T-cell (primary cell): Measurements from ENCODE around the gene ADARB2. TPM values are rescaled to one million over a fixed set of nuclear protein-coding genes. Genes with fewer than 3 reads are reported as not detected.

Experiments
- ATAC-seq, 4 experiments: fragments of 200-7000 bp in 3 of 4; fragments of 150-1000 bp in 1 of 4; cut with Tn5 transposase; replicated peaks in 1 of 4; 1 replicate in 3 of 4; 2 replicates in 1 of 4; pipeline ENCODE4 v1.10.0; 2021; ENCODE audit warnings: moderate library complexity in 3 of 4, mild to moderate bottlenecking in 2 of 4, moderate number of reproducible peaks in 1 of 4
- CTCF ChIA-PET, 2 donors: fragments of 300-600 bp; sonication (Branson Sonifier 250); formaldehyde crosslinking; loops; one replicate each; lab custom pipeline; 2022; ENCODE audit warnings: antibody characterized with exemption in 2 of 2; lab: Charles Lee
- POLR2A ChIA-PET, 2 donors: fragments of 300-600 bp; sonication (Branson Sonifier 250); formaldehyde crosslinking; loops; one replicate each; lab custom pipeline; 2022; ENCODE audit warnings: antibody characterized with exemption in 2 of 2; lab: Charles Lee
- DNase-seq, 35 experiments: peaks; one replicate each; pipeline versions ENCODE4 v3.0.0 to v3.0.0-alpha.2; 2013 to 2023
- H3K27ac ChIP-seq: one replicate; pipeline ENCODE4 v1.5.1; 2013; ENCODE audit warnings: low read length
- H3K27me3 ChIP-seq, 2 experiments: replicated peaks in 1 of 2; 1 replicate in 1 of 2; 2 replicates in 1 of 2; pipeline versions ENCODE4 v1.6.1 to v1.7.0; 2013; ENCODE audit warnings: low read length in 1 of 2, mixed read lengths in 1 of 2; ENCODE audit not compliant: control insufficient read depth in 2 of 2, insufficient read depth in 2 of 2; ENCODE audit errors: extremely low read depth in 1 of 2
- H3K36me3 ChIP-seq, 2 donors: 1 replicate in 1 of 2; 2 replicates in 1 of 2; pipeline versions ENCODE4 v1.6.1 to v1.7.0; 2013; ENCODE audit warnings: low read length in 1 of 2; ENCODE audit not compliant: control insufficient read depth in 2 of 2, insufficient read depth in 1 of 2; ENCODE audit errors: extremely low read depth in 1 of 2
- H3K4me1 ChIP-seq, 2 experiments: 1 replicate in 1 of 2; 2 replicates in 1 of 2; pipeline versions ENCODE4 v1.6.1 to v1.7.0; 2013; ENCODE audit warnings: low read length in 2 of 2, mixed read lengths in 1 of 2; ENCODE audit not compliant: insufficient read depth in 2 of 2, control insufficient read depth in 1 of 2; ENCODE audit errors: extremely low read depth in 1 of 2
- H3K4me3 ChIP-seq, 2 donors: 1 replicate in 1 of 2; 2 replicates in 1 of 2; pipeline versions ENCODE4 v1.5.1 to v1.7.0; 2013; ENCODE audit warnings: mild to moderate bottlenecking in 2 of 2, low read length in 1 of 2, moderate library complexity in 1 of 2; ENCODE audit not compliant: control insufficient read depth in 1 of 2; ENCODE audit errors: extremely low read depth in 1 of 2
- H3K9me3 ChIP-seq: 2 replicates; pipeline ENCODE4 v1.7.0; 2013
- H3K27ac Mint-ChIP-seq, 2 donors: one replicate each; pipeline ENCODE4 v1.8.0; 2020 to 2021; ENCODE audit warnings: mild to moderate bottlenecking in 2 of 2, mixed read lengths in 2 of 2
- H3K27me3 Mint-ChIP-seq, 2 donors: one replicate each; pipeline ENCODE4 v1.8.0; 2021 to 2022; ENCODE audit warnings: mixed read lengths in 2 of 2
- H3K36me3 Mint-ChIP-seq: one replicate; pipeline ENCODE4 v1.8.0; 2021; ENCODE audit warnings: mixed read lengths
- H3K4me1 Mint-ChIP-seq, 3 donors: one replicate each; pipeline ENCODE4 v1.8.0; 2020 to 2022; ENCODE audit warnings: mixed read lengths in 3 of 3, mild to moderate bottlenecking in 1 of 3
- H3K4me3 Mint-ChIP-seq, 3 donors: one replicate each; pipeline ENCODE4 v1.8.0; 2020 to 2022; ENCODE audit warnings: mild to moderate bottlenecking in 3 of 3, mixed read lengths in 3 of 3, moderate library complexity in 3 of 3
- H3K9me3 Mint-ChIP-seq, 3 donors: one replicate each; pipeline ENCODE4 v1.8.0; 2020 to 2022; ENCODE audit warnings: mixed read lengths in 3 of 3
- WGBS: methylation state at CpG from one replicate; pipeline ENCODE4 v1.1.5; 2013; ENCODE audit warnings: missing lambda C conversion rate; ENCODE audit not compliant: insufficient coverage; 5-methylcytosine and 5-hydroxymethylcytosine counted together
- total RNA-seq, 35 experiments: library from RNA in 6 of 35; stranded (reverse) in 6 of 35; fragments of 120-200 nt in 1 of 35; gene quantifications; one replicate each; pipeline versions ENCODE4 v1.2.1 to v1.2.4 and lab custom pipeline; 2013 to 2026

ADARB2 gene
- total RNA-seq, 5 donors from 2014 or later (not counting 1 experiment from before 2014, with no cell fraction given): 0.07 to 4.0 (median 0.41) TPM

- Mint-ChIP-seq H3K4me3 (no peak overlapping the region), H3K27me3 (no peaks in the 10 kb centered on the region), H3K36me3 (no peaks in the 10 kb centered on the region), H3K9me3 (no peaks in the 10 kb centered on the region), H3K27ac (no peak overlapping the region), H3K4me1 (no peaks in the 10 kb centered on the region)
- 83% methylated on average over 22 of the region's 26 CpGs for WGBS
- POLR2A ChIA-PET: no interaction called here
- CTCF ChIA-PET: no interaction called here
- ATAC-seq: no peak
- no peak overlapping the region for H3K27ac ChIP-seq
- H3K36me3 ChIP-seq: no peaks in the 10 kb centered on the region
- no peaks in the 10 kb centered on the region for H3K4me1 ChIP-seq
- H3K27me3 ChIP-seq: peaks cover 0 to 10% of the 10 kb centered on the region in 2 experiments
- H3K9me3 ChIP-seq: no peaks in the 10 kb centered on the region
- no peak for DNase-seq
- no peak overlapping the region for H3K4me3 ChIP-seq
These were observed 532.6 kb downstream of the ADARB2 start for GRCh38 chr10:1204434-1205326.

- Mint-ChIP-seq H3K27ac (no peak overlapping the region), H3K4me3 (no peak overlapping the region), H3K9me3 (no peaks in the 10 kb centered on the region), H3K27me3 (no peaks in the 10 kb centered on the region), H3K36me3 (no peaks in the 10 kb centered on the region), H3K4me1 (no peaks in the 10 kb centered on the region)
- ChIA-PET POLR2A (no interaction called here), CTCF (no interaction called here)
- no peaks in the 10 kb centered on the region for H3K36me3 ChIP-seq
- no peak overlapping the region for H3K4me3 ChIP-seq
- WGBS: 65% methylated on average over 10 of the region's 10 CpGs
- no peaks in the 10 kb centered on the region for H3K9me3 ChIP-seq
- no peak overlapping the region for H3K27ac ChIP-seq
- peaks cover 0 to 19% of the 10 kb centered on the region in 2 experiments for H3K27me3 ChIP-seq
- no peak for ATAC-seq
- H3K4me1 ChIP-seq: no peaks in the 10 kb centered on the region
- no peak for DNase-seq
These were observed 533.6 kb downstream of the ADARB2 start for GRCh38 chr10:1203704-1204103.

- H3K27me3 ChIP-seq: peaks cover 0 to 19% of the 10 kb centered on the region in 2 experiments
- Mint-ChIP-seq H3K4me3 (no peak overlapping the region), H3K27ac (no peak overlapping the region), H3K9me3 (no peaks in the 10 kb centered on the region), H3K4me1 (no peaks in the 10 kb centered on the region), H3K27me3 (no peaks in the 10 kb centered on the region), H3K36me3 (no peaks in the 10 kb centered on the region)
- ChIA-PET CTCF (no interaction called here), POLR2A (no interaction called here)
- no peak for ATAC-seq
- H3K9me3 ChIP-seq: no peaks in the 10 kb centered on the region
- no peaks in the 10 kb centered on the region for H3K4me1 ChIP-seq
- no peak overlapping the region for H3K4me3 ChIP-seq
- DNase-seq: no peak
- WGBS: 91% methylated on average over 12 of the region's 13 CpGs
- no peaks in the 10 kb centered on the region for H3K36me3 ChIP-seq
- H3K27ac ChIP-seq: no peak overlapping the region
These were observed 534.1 kb downstream of the ADARB2 start for GRCh38 chr10:1203216-1203615.

- 77% methylated on average over 11 of the region's 11 CpGs for WGBS
- DNase-seq: no peak
- no peaks in the 10 kb centered on the region for H3K36me3 Mint-ChIP-seq
- CTCF ChIA-PET: no interaction called here
- H3K4me3 Mint-ChIP-seq: no peak overlapping the region
- Histone ChIP-seq H3K4me3 (no peak overlapping the region), H3K27me3 (peaks cover 0 to 19% of the 10 kb centered on the region in 2 experiments), H3K27ac (no peak overlapping the region), H3K36me3 (no peaks in the 10 kb centered on the region), H3K9me3 (no peaks in the 10 kb centered on the region), H3K4me1 (no peaks in the 10 kb centered on the region)
- no peak for ATAC-seq
- H3K4me1 Mint-ChIP-seq: no peaks in the 10 kb centered on the region
- H3K27me3 Mint-ChIP-seq: no peaks in the 10 kb centered on the region
- POLR2A ChIA-PET: no interaction called here
- H3K9me3 Mint-ChIP-seq: no peaks in the 10 kb centered on the region
- H3K27ac Mint-ChIP-seq: no peak overlapping the region
These were observed 535.0 kb downstream of the ADARB2 start for GRCh38 chr10:1202343-1202742.

- H3K9me3 Mint-ChIP-seq: no peaks in the 10 kb centered on the region
- no peaks in the 10 kb centered on the region for H3K36me3 Mint-ChIP-seq
- no peaks in the 10 kb centered on the region for H3K4me1 ChIP-seq
- H3K27me3 ChIP-seq: peaks cover 0 to 19% of the 10 kb centered on the region in 2 experiments
- CTCF ChIA-PET: no interaction called here
- no peak overlapping the region for H3K4me3 Mint-ChIP-seq
- no peak overlapping the region for H3K27ac Mint-ChIP-seq
- H3K36me3 ChIP-seq: no peaks in the 10 kb centered on the region
- no peak for DNase-seq
- 88% methylated on average over 20 of the region's 27 CpGs for WGBS
- POLR2A ChIA-PET: no interaction called here
- no peaks in the 10 kb centered on the region for H3K4me1 Mint-ChIP-seq
- ATAC-seq: no peak
- H3K9me3 ChIP-seq: no peaks in the 10 kb centered on the region
- no peak overlapping the region for H3K27ac ChIP-seq
- peaks cover 0 to 2% of the 10 kb centered on the region in 2 donors for H3K27me3 Mint-ChIP-seq
- H3K4me3 ChIP-seq: no peak overlapping the region
These were observed 536.2 kb downstream of the ADARB2 start for GRCh38 chr10:1200866-1201807.

GRCh38 chr10:1199897-1200721 lies 537.2 kb downstream of the ADARB2 start:
- Mint-ChIP-seq H3K27me3 (peaks cover 0 to 5% of the 10 kb centered on the region in 2 donors), H3K4me1 (no peaks in the 10 kb centered on the region), H3K4me3 (no peak overlapping the region), H3K9me3 (no peaks in the 10 kb centered on the region), H3K36me3 (no peaks in the 10 kb centered on the region), H3K27ac (no peak overlapping the region)
- ChIA-PET CTCF (no interaction called here), POLR2A (no interaction called here)
- WGBS: 89% methylated on average over 22 of the region's 24 CpGs
- DNase-seq: no peak
- Histone ChIP-seq H3K27me3 (peaks cover 0 to 24% of the 10 kb centered on the region in 2 experiments), H3K4me1 (no peaks in the 10 kb centered on the region), H3K27ac (no peak overlapping the region), H3K9me3 (no peaks in the 10 kb centered on the region), H3K36me3 (no peaks in the 10 kb centered on the region), H3K4me3 (no peak overlapping the region)
- no peak for ATAC-seq
